ENCODE results near the gene STEAP1B. TPM values are rescaled to one million over a fixed set of nuclear protein-coding genes. Genes with fewer than 3 reads are reported as not detected.

Gene STEAP1B
- total RNA-seq = 10 to 100 TPM; 24.0 to 37.9 TPM

DNA sequence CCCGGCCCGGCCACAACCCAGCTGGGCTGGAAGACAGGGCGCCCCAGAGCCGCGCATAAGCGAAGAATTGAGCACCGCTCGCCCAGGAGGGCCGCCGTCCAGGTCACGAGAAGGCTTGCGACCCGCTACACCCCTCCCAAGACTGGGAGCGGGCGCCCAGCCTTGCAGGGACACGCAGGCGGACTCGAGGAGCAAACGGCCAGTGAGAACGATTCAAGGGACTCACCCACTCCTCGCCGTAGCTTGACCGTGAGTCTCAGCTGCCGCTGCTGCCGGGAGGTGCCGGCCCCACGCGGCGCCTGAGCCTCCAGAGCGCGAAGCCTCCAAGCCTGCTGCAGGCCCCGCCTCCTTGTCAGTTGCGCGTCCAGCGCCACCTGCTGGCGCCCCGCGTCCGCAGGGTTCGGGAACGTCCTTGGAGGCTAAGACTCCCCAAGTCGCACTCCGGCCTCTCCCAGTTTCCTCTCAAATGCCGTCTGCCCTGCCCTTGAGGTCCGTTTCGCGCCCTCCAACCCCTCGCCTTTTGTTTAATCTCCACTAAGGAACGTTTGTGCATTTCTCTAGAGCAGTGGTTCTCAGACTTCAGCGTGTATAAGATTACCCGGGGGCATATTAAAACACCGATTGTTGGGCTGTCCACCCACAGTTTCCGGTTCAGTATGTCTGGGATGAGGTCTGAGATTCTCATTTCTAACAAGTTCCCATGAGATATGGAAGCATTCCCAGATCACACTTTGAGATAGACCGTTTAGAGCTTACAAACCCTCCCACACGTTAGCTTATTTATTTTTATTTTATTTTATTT is at the start of gene STEAP1B:
Gene STEAP1B (minus strand): TSS at position 301 of the 802 bp plus-strand sequence. CDS start 5,333 bp downstream, outside the sequence.

Other genes with a start within 250 kb of the STEAP1B start
- gene RAPGEF5, start 143.0 kb downstream of the STEAP1B start, total RNA-seq = 1 to 10 TPM; 2.8 to 3.3 TPM
- 10 to 100 TPM; 17.0 to 45.1 TPM for gene IL6, start 227.0 kb upstream of the STEAP1B start, total RNA-seq

All from melanocyte of skin (primary cell).